Fibroblast of mammary gland (primary cell): ENCODE results near the gene KCNK10.

Source experiments
- DNase-seq: peaks from one replicate; pipeline ENCODE4 v3.0.0-alpha.2; 2010; ENCODE audit warnings: low read depth
- H3K4me3 ChIP-seq: 2 replicates; pipeline ENCODE4 v1.5.1; 2011; ENCODE audit warnings: low read depth, mild to moderate bottlenecking, low read length, moderate library complexity; ENCODE audit not compliant: control insufficient read depth
- CTCF ChIP-seq: conservative IDR thresholded peaks from 2 replicates; pipeline ENCODE4 v1.5.1; 2011; ENCODE audit warnings: low read depth, low read length, inconsistent platforms; ENCODE audit not compliant: control insufficient read depth, insufficient read depth

Gene KCNK10

GRCh38 chr14:88242446-88242845 lies 80.6 kb downstream of the KCNK10 start:
- H3K4me3 ChIP-seq, result no peak overlapping the region
- no peak for DNase-seq
- TF ChIP-seq CTCF, result no peak

- no peak overlapping the region for H3K4me3 ChIP-seq
- TF ChIP-seq CTCF, result no peak
Measured at GRCh38 chr14:88241810-88242209, 81.3 kb downstream of the KCNK10 start.

GRCh38 chr14:88234442-88234841 lies 88.6 kb downstream of the KCNK10 start:
- no peak for TF ChIP-seq CTCF
- H3K4me3 ChIP-seq, result no peak overlapping the region
- no peak for DNase-seq

More at GRCh38 chr14:88241810-88242209, 81.3 kb downstream of the KCNK10 start:
- no peak for DNase-seq

GRCh38 chr14:88233915-88234314 lies 89.2 kb downstream of the KCNK10 start:
- DNase-seq, result peak; percentile 9
- H3K4me3 ChIP-seq, result no peak overlapping the region
- TF ChIP-seq CTCF, result peak; percentile 8

GRCh38 chr14:88232771-88233170 lies 90.3 kb downstream of the KCNK10 start:
- DNase-seq, result no peak
- TF ChIP-seq CTCF, result no peak
- no peak overlapping the region for H3K4me3 ChIP-seq

- TF ChIP-seq CTCF, result no peak
- no peak overlapping the region for H3K4me3 ChIP-seq
- no peak for DNase-seq
Measured at GRCh38 chr14:88231603-88232002, 91.5 kb downstream of the KCNK10 start.

GRCh38 chr14:88229428-88229827 lies 93.6 kb downstream of the KCNK10 start:
- H3K4me3 ChIP-seq, result no peak overlapping the region
- DNase-seq, result peak; percentile 0
- TF ChIP-seq CTCF, result no peak
